Urothelium cell line (cell line): ENCODE measurements around the gene TF.

Experiments used
- DNase-seq: peaks from one replicate; pipeline ENCODE4 v3.0.0; 2011; ENCODE audit warnings: low spot score, mixed read lengths
- FAIRE-seq: peaks from 2 replicates; lab custom pipeline; 2011; peaks lifted over from hg19 to GRCh38; lab: Jason Lieb, UNC

TF gene

GRCh38 chr3:133833880-133834620, 87.9 kb downstream of the TF start:
- FAIRE-seq (no peak), DNase-seq (no peak)

DNA sequence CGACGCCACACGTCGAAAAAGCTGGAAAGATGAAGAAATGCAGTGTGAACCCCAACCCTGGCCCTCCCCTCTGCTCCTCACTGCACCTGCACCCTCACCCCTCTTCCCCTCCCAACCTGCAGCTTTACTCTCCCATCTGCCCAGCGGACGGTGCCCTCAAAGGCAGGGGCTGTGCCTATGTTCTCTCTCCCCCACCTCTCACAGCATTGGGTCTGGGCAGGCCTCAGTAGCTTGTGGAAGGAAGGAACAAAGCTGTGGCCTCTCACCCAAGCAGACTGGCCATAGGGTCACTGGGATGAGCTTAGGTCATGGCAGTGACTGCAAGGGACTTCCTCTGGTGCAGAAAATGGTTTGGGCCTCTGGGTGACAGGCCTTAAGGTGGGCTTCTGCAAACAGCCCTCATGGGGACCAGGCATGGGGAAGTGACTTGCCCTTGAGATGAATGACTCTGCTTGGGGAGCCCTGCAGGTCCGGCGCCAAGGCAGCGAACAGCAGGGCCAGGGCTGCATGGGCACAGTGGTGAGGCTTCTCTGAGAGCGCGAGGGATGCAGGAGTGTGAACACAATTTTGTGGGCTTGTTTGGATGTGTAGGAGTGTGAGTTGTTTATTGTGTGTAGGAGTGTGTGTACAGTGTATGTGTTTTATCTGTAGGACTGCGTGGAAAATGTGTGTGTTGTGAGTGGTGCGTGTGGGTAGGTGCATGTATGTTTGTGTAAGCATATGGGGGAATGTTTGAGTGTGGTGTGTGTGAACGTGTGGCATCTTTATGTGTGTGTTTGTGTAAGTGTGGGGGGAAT, 88.6 kb downstream of the TF start:
- no peak for FAIRE-seq
- no peak for DNase-seq

GRCh38 chr3:133835418-133835743, 89.2 kb downstream of the TF start:
- FAIRE-seq (peak; percentile 87), DNase-seq (no peak)

DNA sequence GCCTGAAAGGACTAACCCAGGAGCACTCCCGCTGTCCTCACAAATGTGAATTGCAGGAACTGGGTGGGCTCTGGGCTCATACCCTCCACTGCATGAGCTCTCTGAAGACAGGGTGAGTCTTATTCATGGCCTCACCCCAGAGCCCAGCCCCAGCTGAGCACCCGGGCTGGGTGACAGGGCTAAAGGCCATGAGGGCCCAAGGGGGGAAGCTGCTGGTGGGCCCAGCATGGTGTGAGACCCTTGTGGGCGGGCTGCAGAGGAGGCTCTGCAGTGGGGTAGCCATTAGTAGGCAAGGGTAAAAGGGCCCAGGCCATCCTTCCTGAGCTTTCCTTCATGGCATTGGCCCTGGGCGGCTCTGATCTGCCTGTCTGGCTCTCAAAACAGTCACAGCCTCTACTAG, 89.8 kb downstream of the TF start:
- FAIRE-seq (no peak), DNase-seq (no peak)

- no peak for FAIRE-seq
- no peak for DNase-seq
Measured at GRCh38 chr3:133836497-133837158, 90.4 kb downstream of the TF start.

- DNase-seq (no peak), FAIRE-seq (no peak)
Measured at GRCh38 chr3:133837487-133838295, 91.5 kb downstream of the TF start.

DNA sequence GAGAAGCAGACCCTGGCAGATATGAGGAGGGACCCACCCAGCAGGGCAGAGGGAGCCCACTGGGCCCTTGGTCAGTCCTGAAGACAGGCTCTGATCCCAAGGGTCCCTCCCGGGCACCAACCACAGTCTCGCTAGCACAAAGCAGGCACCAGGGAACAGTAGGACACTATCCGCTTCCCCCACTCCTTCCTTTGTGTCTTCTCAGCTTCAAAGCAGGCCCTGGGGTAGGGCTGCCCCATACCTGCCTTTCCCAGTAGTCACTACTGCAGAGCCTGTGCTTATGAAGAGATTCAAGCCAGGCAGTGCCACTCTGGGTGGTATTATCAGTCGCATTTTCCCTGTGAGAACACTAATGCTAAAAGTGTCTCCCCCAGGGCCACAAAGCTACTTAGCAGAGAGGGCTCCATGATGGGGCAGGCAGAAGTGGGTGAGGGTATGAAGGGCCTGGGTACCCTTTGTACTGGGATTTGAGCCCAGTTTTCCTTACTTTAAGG, 92.2 kb downstream of the TF start:
- FAIRE-seq (no peak), DNase-seq (no peak)

DNA sequence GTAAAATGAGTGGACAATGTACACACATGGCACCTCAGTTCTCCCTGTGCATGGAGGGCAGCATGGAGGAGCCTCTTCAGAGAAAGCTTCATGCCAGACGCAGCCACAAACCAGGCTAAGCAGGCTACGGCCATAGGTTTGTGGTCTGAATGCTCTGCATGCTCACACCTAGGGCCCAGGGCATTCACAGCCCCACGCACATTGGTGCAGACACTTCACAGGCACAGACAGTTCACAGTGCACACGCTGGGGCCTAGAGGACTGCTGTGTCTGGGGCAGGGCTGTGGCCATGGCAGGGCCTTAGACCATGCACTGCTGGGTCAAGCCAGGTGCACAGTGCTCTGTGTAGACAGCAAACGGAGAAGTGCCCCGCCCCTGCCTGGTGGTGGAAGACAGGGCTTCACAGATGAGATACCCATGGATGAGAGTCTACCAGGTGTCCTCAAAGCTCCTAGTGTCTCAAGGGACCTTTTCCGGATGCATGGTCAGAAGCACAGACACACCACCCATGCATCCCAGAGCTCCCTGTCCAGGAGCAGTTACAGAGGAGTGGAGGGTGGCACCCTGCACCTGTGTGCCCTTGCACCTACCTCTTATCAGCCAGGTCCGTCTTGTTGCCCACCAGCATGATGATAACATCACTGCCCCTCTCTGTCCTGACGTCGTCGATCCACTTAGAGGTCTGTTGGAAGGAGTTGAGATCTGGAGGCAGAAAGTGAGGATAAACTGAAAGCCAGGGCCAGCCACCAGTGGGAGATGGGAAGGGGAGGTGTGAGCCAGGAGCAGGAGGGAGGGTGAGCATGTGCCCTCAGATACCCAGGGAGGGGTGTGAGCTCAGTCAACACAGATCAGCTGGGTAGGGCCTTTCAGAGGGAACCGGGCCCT, 93.0 kb downstream of the TF start:
- no peak for DNase-seq
- no peak for FAIRE-seq

- DNase-seq (no peak), FAIRE-seq (no peak)
Measured at GRCh38 chr3:133840055-133840737, 94.0 kb downstream of the TF start.

- FAIRE-seq (no peak), DNase-seq (no peak)
Measured at GRCh38 chr3:133840767-133841166, 94.6 kb downstream of the TF start.

DNA sequence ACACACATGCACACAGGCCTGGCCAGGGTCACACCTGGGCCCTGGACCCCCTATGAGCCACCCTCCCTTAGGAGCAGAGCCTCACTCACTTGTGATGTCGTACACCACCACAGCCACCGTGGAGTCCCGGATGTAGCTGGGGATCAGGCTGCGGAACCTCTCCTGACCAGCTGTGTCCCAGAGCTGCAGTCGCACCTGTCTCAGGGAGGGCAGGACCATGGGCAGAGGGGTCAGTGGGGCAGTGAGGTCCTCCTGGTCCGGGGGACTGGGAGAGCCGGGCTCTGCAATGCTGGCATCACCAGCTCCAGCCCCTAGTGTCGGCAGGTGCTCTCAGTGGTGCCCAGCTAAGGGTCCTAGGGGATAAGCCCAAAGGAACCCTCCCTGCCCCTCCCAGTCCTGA, 95.0 kb downstream of the TF start:
- FAIRE-seq (no peak), DNase-seq (no peak)

- DNase-seq, result no peak
- FAIRE-seq, result no peak
Measured at GRCh38 chr3:133842158-133842557, 96.0 kb downstream of the TF start.

DNA sequence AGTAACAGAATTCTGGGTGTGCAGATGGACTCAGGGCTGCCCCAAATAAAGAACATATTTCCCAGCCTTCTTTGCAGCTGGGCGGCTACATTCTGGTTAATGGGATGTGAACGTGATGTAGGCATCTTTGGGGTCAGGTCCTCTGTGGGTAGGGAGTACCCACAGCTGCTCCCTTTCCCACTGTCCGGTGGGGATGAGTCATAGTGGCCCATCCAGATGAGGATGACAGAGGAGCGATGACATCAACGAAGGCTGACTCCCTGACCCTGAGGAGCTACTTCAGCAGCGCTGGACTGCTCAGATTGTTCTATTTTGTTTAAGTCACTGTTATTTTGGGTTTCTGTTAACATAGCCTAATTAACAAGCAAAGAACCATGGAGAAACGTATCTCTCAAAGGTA, 97.4 kb downstream of the TF start:
- peak; percentile 26 for DNase-seq
- no peak for FAIRE-seq

GRCh38 chr3:133845127-133845526, 98.9 kb downstream of the TF start:
- DNase-seq, result no peak
- no peak for FAIRE-seq
